Esophagus muscularis mucosa (tissue), 4 donors: ENCODE data around the gene MAU2.

Source experiments
- EP300 ChIP-seq: sonication (generic); formaldehyde crosslinking; IDR thresholded peaks from one replicate; pipeline ENCODE4 v1.6.1; 2017; ENCODE audit warnings: antibody characterized with exemption
- POLR2A ChIP-seq: fragments of 450-650 bp; IDR thresholded peaks from one replicate; pipeline ENCODE4 v1.6.1; 2017; ENCODE audit warnings: antibody characterized with exemption, moderate library complexity, mild to moderate bottlenecking, low read depth
- POLR2AphosphoS5 ChIP-seq, 2 donors: sonication (generic); formaldehyde crosslinking; IDR thresholded peaks; one replicate each; pipeline ENCODE4 v1.6.1; 2017; ENCODE audit warnings: antibody characterized with exemption in 2 of 2
- TF ChIP-seq, protein P1 (sequence below), 3 experiments: fragments of 200-600 bp in 2 of 3; fragments of 450-650 bp in 1 of 3; sonication (generic) in 2 of 3; IDR thresholded peaks; one replicate each; pipeline ENCODE4 v1.5.1; 2017 to 2019; ENCODE audit warnings: antibody characterized with exemption in 3 of 3, mild to moderate bottlenecking in 2 of 3, moderate library complexity in 1 of 3

DNA sequence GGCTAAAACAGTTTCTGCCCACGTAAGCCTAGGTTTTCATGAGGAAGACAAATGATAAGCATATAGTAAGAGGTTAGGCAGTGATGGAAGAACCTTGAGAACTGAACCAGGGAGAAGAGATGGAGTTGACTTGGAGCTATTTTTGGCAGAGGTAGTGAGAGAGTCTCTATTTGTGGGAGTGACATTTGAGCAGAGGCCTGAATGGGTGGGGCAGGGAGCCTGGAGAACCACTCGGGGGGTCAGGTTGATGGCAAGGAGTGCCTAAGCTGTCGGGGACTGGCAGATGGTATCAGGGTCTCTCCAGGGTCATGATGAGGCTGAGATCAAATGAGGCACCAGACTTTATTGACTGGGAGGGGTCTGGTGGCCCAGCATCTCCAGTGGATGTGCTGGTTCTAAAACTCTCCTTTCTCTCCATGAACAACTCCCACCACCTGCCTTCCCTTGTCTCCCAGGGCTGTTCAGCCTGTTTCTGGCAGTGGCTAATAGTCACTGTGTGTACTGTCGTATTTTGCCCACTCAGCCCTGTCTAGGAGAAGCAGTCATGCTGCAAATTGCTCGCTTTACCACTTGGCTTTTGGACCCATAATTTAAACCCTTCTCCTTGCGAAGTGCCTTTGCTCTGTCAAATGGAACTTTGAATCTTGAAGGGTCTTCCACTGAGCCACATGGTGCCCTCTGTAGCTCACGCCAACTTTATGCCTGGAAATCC lies 3.6 kb downstream of the MAU2 start:
- TF ChIP-seq POLR2AphosphoS5 (IDR thresholded peaks at IDR 0.05) = no peak
- TF ChIP-seq, protein P1, sequence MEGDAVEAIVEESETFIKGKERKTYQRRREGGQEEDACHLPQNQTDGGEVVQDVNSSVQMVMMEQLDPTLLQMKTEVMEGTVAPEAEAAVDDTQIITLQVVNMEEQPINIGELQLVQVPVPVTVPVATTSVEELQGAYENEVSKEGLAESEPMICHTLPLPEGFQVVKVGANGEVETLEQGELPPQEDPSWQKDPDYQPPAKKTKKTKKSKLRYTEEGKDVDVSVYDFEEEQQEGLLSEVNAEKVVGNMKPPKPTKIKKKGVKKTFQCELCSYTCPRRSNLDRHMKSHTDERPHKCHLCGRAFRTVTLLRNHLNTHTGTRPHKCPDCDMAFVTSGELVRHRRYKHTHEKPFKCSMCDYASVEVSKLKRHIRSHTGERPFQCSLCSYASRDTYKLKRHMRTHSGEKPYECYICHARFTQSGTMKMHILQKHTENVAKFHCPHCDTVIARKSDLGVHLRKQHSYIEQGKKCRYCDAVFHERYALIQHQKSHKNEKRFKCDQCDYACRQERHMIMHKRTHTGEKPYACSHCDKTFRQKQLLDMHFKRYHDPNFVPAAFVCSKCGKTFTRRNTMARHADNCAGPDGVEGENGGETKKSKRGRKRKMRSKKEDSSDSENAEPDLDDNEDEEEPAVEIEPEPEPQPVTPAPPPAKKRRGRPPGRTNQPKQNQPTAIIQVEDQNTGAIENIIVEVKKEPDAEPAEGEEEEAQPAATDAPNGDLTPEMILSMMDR (IDR thresholded peaks at IDR 0.05) = no peak
- TF ChIP-seq POLR2A = no peak
- TF ChIP-seq EP300 = no peak
